NCI-H446 (cell line): ENCODE data around the gene PSME4.
"Not testable (repeated sequence)": the region's sequence is repeated elsewhere in the genome, so short reads cannot be mapped to it uniquely, and the experiment has no call there.

Experiments used
- DNase-seq, 2 experiments: peaks; one replicate each; lab custom pipeline; 2025; lab: John Stamatoyannopoulos, UW

Gene PSME4

DNA sequence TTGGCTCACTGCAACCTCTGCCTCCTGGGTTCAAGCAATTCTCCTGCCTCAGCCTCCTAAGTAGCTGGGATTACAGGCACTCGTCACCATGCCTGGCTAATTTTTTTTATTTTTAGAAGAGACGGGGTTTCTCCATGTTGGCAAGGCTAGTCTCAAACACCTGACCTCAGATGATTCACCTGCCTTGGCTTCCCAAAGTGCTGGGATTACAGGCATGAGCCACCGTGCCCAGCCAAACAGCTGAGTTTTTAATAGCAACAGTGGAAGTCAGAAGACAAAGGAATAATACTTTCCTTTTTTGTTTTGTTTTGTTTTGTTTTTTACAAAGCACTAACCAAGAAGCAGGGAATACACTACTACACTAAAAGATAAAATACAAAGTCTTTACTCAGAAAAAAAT, 127.9 kb downstream of the PSME4 start:
- no peak for DNase-seq

DNA sequence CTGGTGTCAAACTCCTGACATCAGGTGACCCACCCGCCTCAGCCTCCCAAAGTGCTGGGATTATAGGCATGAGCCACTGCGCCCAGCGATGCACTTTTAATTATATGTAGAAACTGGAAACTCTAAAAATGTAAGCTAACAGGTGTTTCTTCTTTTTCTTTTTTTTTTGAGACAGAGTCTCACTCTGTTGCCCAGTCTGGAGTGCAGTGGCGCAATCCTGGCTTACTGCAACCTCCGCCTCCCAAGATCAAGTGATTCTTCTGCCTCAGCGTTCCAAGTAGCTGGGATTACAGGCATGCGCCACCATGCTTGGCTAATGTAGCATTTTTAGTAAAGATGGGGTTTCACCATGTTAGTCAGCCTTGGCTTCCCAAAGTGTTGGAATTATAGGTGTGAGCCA, 129.1 kb downstream of the PSME4 start:
- DNase-seq, result not testable (repeated sequence)

DNA sequence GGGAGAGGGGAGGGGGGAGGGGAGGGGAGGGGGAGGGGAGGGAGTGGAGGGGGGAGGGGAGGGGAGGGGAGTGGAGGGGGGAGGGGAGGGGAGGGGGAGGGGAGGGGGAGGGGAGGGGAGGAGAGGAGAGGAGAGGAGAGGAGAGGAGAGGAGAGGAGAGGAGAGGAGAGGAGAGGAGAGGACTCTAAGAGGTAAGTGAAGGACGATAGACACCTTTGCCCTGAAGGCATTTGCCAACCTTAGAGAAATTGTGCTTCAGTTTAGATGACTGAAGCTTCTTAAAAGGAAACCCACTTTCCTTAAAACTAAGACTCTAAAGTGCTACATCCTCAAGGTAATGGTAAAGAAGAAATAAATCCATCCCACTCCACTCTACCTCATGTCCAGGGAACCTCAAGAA, 130.2 kb downstream of the PSME4 start:
- DNase-seq, result no peak

DNA sequence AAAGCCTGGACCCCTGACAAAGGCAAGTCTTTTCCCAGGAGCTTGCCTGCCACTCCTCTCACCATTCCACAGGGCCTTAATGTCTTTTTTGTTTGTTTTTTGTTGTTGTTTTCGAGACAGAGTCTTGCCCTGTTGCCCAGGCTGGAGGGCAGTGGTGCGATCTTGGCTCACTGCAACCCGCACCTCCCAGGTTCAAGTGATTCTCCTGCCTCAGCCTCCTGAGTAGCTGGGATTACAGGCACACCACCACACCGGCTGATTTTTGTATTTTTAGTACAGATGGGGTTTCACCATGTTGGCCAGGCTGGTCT, 140.9 kb downstream of the PSME4 start:
- DNase-seq, result not testable (repeated sequence)

DNA sequence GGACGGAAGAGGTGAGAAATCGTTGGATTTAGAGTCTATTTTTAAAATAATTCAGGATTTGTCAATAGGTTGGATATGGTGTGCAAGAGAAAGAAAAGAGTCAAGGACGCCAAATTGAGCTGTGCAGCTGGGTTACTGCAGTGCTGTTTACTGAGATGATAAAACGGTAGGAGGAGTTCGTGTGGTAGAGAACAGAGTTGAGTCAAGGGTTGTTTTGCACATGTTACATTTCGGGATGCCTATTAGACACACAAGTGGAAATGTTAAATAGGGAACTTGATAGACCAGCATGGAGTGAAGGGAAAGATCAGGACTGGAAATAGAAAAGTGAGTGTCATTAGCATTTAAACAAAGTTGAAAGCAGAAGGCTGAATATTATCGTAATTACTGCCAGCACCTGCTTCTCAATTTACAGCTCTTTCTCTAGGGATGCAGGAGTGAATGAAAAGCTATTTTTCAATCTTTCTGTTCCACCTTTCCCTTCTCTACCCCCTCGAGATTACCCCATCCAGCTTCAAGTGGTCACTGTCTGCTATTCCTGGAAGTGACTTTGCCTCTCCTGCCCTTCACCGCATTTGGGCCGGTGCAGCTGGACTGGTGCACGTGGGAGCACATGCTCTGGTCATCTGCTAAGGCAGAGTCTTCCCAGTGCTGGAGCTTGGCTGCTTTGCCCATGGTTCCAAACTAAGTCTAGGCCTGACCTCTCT, 141.4 kb downstream of the PSME4 start:
- DNase-seq, result no peak

DNA sequence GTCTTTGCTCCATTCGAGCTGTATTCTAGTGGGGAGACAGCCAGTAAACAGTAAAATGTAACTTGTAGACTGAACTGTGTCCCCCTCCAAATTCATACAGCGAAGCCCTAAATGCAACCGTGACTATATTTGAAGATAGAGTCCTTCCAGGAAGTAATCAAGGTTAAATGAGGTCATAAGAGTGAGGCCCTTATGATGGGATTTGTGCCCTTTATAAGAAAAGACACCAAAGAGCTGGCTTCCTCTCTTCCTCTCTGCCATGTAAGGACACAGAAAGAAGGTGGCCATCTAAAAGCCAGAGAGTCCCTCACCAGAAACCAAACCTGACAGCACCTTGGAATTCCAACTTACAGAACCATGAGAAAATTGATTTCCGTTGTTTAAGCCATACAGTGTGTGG, 142.5 kb downstream of the PSME4 start:
- no peak for DNase-seq

- no peak for DNase-seq
These were observed 143.2 kb downstream of the PSME4 start for GRCh38 chr2:53827398-53828175.

DNA sequence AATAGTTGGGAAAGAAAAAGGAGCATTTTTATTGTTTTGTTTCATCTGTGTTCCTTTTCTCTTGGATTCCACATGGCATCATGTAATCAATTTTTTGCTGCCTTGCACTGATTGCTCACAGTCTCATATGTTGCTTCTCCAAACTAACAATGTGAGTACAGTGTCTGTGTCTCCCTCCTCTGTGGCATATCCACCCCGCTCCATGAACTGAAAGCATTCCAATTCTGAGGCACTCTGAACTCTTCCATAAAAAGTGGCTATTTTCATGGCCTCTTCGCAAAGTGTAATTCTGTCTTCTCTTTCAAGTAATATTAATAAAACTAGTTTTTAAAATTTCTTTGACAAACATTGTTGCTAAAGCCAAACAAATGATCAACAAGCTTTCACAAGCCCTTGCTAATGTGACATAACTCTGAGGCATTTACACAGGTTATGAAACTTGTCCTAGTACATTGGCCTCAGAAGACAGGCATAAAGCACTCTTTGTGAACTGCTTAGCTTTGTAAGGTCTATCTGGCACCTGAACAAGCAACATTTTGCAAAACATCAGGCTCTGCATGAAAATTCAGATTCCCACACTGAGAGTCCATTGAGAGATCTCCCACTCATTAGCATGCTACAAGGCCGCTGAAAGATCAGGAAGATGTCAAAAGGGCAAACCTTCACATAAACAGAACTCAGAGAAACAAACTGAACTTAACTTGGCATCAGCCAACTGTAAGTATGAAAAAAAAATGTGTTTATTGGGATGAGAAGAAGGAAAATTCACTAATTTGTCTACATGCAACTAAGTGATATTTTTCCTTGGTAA, 144.0 kb downstream of the PSME4 start:
- no peak for DNase-seq

DNA sequence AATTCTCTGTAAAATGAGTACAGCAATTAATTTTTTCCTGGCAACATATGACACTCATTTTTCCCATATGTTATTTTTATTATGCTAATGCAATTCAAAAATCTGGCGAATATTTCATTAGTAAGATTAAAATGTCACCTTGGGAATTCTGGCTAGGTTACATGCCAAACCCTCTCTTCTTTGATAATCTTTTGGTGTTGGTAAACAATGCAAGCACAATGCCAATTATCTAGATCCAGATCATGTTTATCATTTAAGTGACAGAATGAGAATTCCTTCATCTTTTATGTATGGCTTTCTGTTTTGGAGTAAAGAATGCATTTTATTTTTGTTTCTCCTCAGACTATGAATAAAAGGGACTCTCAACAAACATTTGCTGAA, 144.8 kb downstream of the PSME4 start:
- no peak for DNase-seq

DNA sequence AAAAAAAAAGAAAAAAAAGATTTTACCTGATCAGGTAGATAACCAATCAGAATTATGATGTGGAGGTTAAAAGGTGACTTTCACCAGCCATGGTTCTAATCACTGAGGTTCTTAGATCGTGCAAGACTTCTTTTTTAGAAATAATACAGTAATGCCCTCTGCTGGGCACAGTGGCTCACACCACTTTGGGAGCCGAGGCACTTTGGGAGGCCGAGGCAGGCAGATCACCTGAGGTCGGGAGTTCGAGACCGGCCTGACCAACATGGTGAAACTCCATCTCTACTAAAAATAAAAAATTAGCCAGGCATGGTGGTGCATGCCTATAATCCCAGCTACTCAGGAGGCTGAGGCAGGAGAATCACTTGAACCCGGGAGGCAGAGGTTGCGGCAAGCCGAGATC, 147.2 kb downstream of the PSME4 start:
- not testable (repeated sequence) for DNase-seq

- DNase-seq, result no peak
These were observed 149.0 kb downstream of the PSME4 start for GRCh38 chr2:53821810-53822209.

GRCh38 chr2:53820711-53821110, 150.1 kb downstream of the PSME4 start:
- DNase-seq, result no peak

- DNase-seq, result no peak
These were observed 150.7 kb downstream of the PSME4 start for GRCh38 chr2:53820048-53820447.

- no peak for DNase-seq
These were observed 151.2 kb downstream of the PSME4 start for GRCh38 chr2:53819634-53820033.

DNA sequence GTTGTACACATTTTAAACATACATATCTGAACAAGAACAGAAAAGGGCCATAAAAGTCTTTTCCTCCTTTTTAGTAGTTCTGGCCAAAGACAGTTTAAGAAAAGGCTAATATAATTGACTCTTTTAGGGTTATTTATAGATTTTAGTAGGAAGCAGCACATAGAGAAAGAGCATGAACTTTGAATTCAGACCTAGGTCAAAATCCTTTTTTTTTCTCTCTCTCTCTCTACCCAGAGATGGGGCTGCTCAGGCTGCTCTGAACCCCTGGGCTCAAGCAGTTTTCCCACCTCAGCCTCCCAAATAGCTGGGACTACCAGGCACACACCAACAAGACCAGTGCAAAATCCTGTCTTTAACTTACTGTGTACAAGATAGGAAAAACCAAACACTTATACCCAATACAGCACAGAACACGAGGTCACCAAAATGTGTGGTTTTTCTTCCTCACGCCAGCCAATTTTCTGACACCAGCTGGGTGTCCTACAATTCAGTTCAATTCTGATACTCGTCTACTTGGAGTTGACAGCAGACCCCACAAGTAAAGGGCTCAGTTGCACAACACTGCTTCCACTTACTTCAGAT, 151.8 kb downstream of the PSME4 start:
- no peak for DNase-seq
